Measurements from ENCODE around the gene PPM1K.
A peak's percentile ranks its signal among the peaks of the same experiment; 100 is the strongest.

Gene PPM1K

DNA sequence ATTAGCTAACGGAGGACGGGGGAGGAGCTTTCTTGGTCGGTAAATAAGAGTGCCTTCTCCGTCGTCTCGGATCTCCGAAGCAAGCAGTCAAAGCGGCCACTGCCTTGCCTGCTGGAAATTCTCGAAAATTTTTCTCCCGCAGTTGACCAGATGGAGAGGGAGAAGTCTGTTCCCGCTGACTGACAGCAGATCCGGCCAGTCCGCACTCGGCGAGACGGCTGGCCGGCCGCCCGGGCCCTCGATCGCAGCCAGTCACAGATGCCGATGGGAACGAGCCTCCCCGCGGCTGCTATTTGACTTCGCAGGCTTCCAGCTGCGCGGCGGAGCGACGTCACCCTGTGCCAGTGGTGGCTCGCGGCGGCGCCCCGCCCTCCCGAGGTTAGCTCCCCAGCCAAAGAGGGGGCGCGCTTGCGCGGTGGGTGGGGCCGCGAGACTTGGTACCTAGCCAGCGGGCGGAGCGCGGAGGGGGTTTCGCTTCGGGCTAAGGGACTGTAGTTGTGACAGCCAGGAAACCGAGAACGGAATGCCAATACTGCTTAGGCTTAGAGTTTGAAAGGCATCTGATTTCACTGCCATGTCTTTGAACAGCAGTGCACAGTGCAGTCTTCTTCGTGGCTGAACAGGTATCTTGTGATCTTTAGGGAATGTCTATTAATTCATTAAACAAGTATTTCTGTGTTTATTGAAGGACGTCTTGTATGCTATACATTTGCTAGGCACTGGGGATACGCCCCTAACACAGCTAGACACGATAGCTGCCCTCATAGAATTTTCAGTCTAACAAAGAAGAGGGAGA is at the start of gene PPM1K:
Gene PPM1K, minus strand, starts transcription at position 123 of the 796 bp plus-strand sequence. CDS start 5,978 bp downstream, outside the sequence.
- Mint-ChIP-seq H3K4me3 (peak within 1 kb of the TSS; percentile 95 to 98 (median 96)), H3K9me3 (no peaks in the 10 kb centered on the region), H3K27ac (peak within 1 kb of the TSS; percentile 96 to 99 (median 98)), H3K4me1 (peaks cover 30% of the 10 kb centered on the region), H3K36me3 (ENCODE audit: low read depth) (no peaks in the 10 kb centered on the region), H3K27me3 (ENCODE audit: low read depth) (no peaks in the 10 kb centered on the region)
- TF ChIP-seq, protein P1, sequence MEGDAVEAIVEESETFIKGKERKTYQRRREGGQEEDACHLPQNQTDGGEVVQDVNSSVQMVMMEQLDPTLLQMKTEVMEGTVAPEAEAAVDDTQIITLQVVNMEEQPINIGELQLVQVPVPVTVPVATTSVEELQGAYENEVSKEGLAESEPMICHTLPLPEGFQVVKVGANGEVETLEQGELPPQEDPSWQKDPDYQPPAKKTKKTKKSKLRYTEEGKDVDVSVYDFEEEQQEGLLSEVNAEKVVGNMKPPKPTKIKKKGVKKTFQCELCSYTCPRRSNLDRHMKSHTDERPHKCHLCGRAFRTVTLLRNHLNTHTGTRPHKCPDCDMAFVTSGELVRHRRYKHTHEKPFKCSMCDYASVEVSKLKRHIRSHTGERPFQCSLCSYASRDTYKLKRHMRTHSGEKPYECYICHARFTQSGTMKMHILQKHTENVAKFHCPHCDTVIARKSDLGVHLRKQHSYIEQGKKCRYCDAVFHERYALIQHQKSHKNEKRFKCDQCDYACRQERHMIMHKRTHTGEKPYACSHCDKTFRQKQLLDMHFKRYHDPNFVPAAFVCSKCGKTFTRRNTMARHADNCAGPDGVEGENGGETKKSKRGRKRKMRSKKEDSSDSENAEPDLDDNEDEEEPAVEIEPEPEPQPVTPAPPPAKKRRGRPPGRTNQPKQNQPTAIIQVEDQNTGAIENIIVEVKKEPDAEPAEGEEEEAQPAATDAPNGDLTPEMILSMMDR (IDR thresholded peaks at IDR 0.05; ENCODE audit: unreplicated experiment in 3 of 3) = no peak

DNA sequence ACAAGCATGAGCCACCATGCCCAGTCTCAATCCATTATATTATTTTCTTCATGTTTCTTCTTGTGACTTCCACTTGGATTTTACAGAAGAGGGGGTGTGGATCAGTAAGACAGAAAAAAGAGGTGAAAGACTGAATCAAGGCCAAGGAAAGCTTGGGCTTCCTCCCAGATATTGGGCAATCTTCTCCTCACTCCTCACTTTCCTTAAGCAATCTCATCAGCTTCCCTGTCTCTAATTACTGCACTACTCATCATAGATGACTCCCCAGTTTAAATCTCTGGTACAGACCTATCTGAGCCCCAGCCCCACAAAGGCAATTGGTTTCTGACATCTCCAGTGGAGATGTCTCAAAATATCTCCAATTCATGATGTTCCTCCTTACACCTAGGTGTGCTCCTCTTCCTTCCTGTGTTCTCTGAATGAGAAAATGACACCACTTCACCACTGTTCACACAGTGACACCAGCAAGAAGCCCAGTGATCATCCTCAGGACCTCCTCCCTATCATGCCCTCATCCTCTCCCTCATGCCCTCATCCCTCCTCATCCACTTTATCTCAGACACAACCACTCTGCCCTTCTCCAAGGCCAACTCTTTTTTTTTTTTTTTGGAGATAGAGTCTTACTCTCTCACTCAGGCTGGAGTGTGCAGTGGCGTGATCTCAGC is 49.5 kb upstream of the PPM1K start:
- Mint-ChIP-seq H3K4me3 (no peak overlapping the region), H3K36me3 (ENCODE audit: low read depth) (no peaks in the 10 kb centered on the region), H3K27me3 (ENCODE audit: low read depth) (no peaks in the 10 kb centered on the region), H3K9me3 (peaks cover 2% of the 10 kb centered on the region), H3K4me1 (peaks cover 5% of the 10 kb centered on the region), H3K27ac (peak overlapping the region in 1 of 3 experiments; percentile 30)
- TF ChIP-seq, protein P1 (IDR thresholded peaks at IDR 0.05; ENCODE audit: unreplicated experiment in 3 of 3) = no peak

DNA sequence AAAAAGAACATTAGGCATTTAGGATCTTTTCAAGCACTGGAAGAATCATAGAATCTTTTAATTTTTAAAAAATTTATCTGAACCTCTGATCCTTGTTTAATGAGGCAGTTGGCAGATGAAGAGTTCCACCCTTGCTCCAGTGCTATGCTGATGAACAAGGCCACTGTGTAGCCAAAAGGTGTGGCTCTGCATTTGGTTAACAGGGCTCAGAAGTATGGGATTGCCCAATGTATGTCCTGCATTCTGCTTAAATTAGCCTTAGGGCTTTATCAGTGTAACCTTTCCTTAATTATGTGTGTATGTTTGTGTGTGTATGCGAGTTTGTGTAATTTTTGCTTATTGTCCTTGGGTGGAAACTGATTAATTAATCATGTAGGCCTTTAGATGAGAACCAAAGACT is 43.3 kb upstream of the PPM1K start:
- no peak overlapping the region for H3K4me3 Mint-ChIP-seq
- no peaks in the 10 kb centered on the region for H3K9me3 Mint-ChIP-seq
- H3K36me3 Mint-ChIP-seq (ENCODE audit: low read depth) = no peaks in the 10 kb centered on the region
- H3K27me3 Mint-ChIP-seq (ENCODE audit: low read depth) = no peaks in the 10 kb centered on the region
- no peaks in the 10 kb centered on the region for H3K4me1 Mint-ChIP-seq
- TF ChIP-seq, protein P1 (IDR thresholded peaks at IDR 0.05; ENCODE audit: unreplicated experiment in 3 of 3) = no peak
- no peak overlapping the region for H3K27ac Mint-ChIP-seq

DNA sequence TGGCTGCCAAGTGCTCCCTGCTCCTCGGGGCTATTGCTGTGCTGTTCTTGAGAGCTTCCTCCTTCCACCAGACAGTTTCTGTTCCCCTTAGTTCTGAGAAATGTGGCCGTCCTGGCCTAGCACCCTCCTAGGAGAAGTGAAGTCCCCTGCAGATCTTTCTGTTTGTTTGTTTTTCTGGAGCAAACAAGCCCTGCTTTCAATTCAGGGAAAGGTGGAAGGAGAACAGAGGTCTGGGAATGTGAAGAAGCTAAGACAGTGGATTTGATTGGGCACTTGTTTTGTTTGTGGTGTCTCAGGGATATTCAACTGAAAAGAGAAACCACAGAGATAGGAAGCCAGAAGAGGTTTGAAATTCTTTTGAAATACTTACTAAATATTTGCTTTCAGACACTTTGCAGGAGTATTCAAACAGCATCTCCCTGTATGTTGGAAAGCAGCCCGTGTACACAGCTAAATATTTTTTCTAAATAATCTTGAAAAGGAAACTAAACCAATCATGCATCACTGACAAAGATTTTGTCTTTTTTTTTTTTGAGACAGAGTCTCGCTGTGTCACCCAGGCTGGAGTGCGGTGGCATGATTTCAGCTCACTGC is 36.5 kb upstream of the PPM1K start:
- TF ChIP-seq, protein P1 (IDR thresholded peaks at IDR 0.05; ENCODE audit: unreplicated experiment in 3 of 3) = no peak
- Mint-ChIP-seq H3K36me3 (ENCODE audit: low read depth) (no peaks in the 10 kb centered on the region), H3K4me3 (no peak overlapping the region), H3K4me1 (no peaks in the 10 kb centered on the region), H3K9me3 (no peaks in the 10 kb centered on the region), H3K27ac (peak overlapping the region in 2 of 3 experiments; percentile 22 to 46), H3K27me3 (ENCODE audit: low read depth) (no peaks in the 10 kb centered on the region)

DNA sequence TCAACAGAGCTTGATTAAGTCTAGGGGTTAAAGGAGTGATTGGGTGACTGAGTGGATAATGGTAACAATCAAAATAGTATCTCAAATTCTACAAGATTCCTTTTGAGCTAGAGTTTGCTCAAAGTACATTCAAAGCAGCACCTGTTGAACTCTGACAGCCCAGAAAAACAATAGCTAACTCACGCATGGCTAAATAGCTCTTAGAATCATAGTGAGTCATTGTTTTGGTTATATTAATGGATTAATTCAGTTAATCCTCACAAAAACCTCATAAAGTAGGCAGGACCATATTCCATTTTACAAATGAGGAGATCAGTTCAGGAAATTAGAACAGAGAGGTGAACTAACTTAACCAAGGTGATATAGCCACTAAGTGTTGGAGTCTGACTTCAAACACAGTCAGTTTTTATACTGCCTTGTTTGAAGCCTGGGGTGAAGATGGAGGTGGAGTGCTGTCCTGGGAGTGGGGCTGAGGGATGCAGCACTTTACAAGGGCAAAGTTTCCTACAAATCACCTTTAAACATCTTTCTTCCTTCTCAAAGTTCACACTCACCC is 35.9 kb upstream of the PPM1K start:
- Mint-ChIP-seq H3K9me3 (no peaks in the 10 kb centered on the region), H3K36me3 (ENCODE audit: low read depth) (no peaks in the 10 kb centered on the region), H3K27me3 (ENCODE audit: low read depth) (no peaks in the 10 kb centered on the region), H3K4me3 (no peak overlapping the region), H3K4me1 (no peaks in the 10 kb centered on the region), H3K27ac (peak overlapping the region; percentile 17 to 46 (median 22))
- TF ChIP-seq, protein P1 (IDR thresholded peaks at IDR 0.05; ENCODE audit: unreplicated experiment in 3 of 3) = no peak
